Myometrial cell (primary cell): ENCODE data around the gene DUSP14. TPM values are rescaled to one million over a fixed set of nuclear protein-coding genes. Genes with fewer than 3 reads are reported as not detected.

Experiments
- total RNA-seq: library from RNA; depleted of rRNA; stranded (reverse); fragments of >200 nt; gene quantifications from 2 replicates; pipeline ENCODE4 v1.2.3, GENCODE V29; 2015

Gene DUSP14, protein sequence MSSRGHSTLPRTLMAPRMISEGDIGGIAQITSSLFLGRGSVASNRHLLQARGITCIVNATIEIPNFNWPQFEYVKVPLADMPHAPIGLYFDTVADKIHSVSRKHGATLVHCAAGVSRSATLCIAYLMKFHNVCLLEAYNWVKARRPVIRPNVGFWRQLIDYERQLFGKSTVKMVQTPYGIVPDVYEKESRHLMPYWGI
- total RNA-seq: 47.0 and 56.8 TPM in 2 replicates

DNA sequence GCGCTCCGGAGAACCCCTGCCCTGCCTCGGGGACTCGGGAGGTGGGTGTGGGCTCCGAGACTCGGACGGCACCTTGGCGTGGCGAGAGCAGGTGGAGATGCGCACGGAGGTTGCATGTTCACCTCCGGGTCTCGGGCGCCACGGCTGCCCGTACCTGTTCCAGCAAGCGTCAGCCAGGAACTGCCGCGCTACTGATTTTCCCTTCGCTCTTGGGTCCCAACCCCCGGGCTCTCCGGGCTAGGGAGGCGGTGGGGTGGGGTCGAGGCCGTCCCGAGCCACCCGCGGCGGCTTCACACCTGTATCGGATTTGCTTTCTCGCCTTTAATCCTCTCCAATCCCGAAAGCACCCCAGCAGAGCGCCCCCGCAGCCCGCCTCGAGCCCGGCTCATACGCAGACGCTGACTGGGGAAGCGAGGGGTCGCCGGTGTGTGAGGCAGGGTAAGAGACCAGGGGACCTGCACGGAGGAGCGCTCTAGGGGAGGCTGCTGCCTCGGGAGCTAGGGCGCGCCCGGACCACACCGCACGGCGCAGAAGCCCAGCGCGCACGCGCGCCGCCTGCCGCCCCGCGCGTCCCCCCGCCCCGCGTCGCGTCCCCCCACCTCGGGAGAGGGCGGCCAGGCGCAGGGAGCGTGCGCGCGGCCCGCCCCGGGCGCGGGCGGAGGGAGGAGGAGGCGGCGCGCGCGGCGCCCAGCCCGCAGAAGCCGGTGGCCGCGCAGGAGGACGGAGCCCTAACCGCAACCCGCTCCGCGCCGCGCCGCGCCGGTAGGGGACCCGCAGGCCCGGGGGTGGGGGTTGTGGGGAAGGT is at the start of gene DUSP14:
TSS of gene DUSP14 (plus strand) at position 695 of the 805 bp plus-strand sequence. CDS start 22,382 bp downstream, outside the sequence.

Other genes with a start within 250 kb of the DUSP14 start
- not detected in 2 replicates for gene C17orf78, start 113.9 kb upstream of the DUSP14 start, total RNA-seq
- 55.1 and 56.2 TPM in 2 replicates for gene ACACA, start 83.1 kb upstream of the DUSP14 start, total RNA-seq
- 8.2 and 11.8 TPM in 2 replicates for gene TADA2A, start 83.0 kb upstream of the DUSP14 start, total RNA-seq
- gene SYNRG, start 119.5 kb downstream of the DUSP14 start, total RNA-seq: 14.4 and 16.4 TPM in 2 replicates
- 16.1 and 20.4 TPM in 2 replicates for gene DDX52, start 153.6 kb downstream of the DUSP14 start, total RNA-seq